Thyroid gland (tissue), 4 donors: Measurements from ENCODE around the gene CPNE4. TPM values are rescaled to one million over a fixed set of nuclear protein-coding genes. Genes with fewer than 3 reads are reported as not detected.

Source experiments
- DNase-seq, 2 donors: peaks; one replicate each; pipeline ENCODE4 v3.0.0-alpha.2; 2019
- H3K27ac ChIP-seq, 3 donors: fragments of 200-600 bp; sonication (generic); 1 replicate in 2 of 3; 2 replicates in 1 of 3; pipeline ENCODE4 v1.5.1; 2016 to 2019; ENCODE audit warnings: mild to moderate bottlenecking in 1 of 3, moderate library complexity in 1 of 3
- H3K27me3 ChIP-seq: fragments of 200-600 bp; sonication (generic); one replicate; pipeline ENCODE4 v1.5.1; 2019
- H3K36me3 ChIP-seq, 2 donors: fragments of 200-600 bp; sonication (generic); one replicate each; pipeline ENCODE4 v1.5.1; 2016 to 2019
- H3K4me1 ChIP-seq, 2 donors: fragments of 200-600 bp; sonication (generic); one replicate each; pipeline ENCODE4 v1.5.1; 2017 to 2019
- H3K4me3 ChIP-seq, 3 donors: fragments of 200-600 bp; sonication (generic); replicated peaks in 1 of 3; 1 replicate in 2 of 3; 2 replicates in 1 of 3; pipeline ENCODE4 v1.5.1; 2016; ENCODE audit warnings: mild to moderate bottlenecking in 1 of 3
- H3K9me3 ChIP-seq: fragments of 200-600 bp; sonication (generic); one replicate; pipeline ENCODE4 v1.5.1; 2017
- CTCF ChIP-seq, 6 experiments: fragments of 200-600 bp in 3 of 6; fragments of 450-650 bp in 3 of 6; sonication (generic) in 3 of 6; IDR thresholded peaks; one replicate each; pipeline ENCODE4 v1.5.1; 2016 to 2019; ENCODE audit warnings: antibody characterized with exemption in 6 of 6, mild to moderate bottlenecking in 2 of 6, inconsistent platforms in 1 of 6, moderate library complexity in 1 of 6
- POLR2A ChIP-seq, 2 donors: fragments of 450-650 bp; IDR thresholded peaks; one replicate each; pipeline ENCODE4 v1.6.1; 2017; ENCODE audit warnings: antibody characterized with exemption in 2 of 2, mild to moderate bottlenecking in 2 of 2, moderate library complexity in 1 of 2
- WGBS, 2 donors: methylation state at CpG; one replicate each; pipeline ENCODE4 v1.1.5; 2017; 5-methylcytosine and 5-hydroxymethylcytosine counted together
- intact Hi-C: fragments of 100-400 bp; cut with DNase I; formaldehyde crosslinking; loops from one replicate; pipeline ENCODE4 v1.15.1; 2023
- total RNA-seq, 4 donors: library from RNA; depleted of rRNA; stranded (reverse); fragments of >200 nt; gene quantifications; one replicate each; pipeline ENCODE4 v1.2.3, GENCODE V29; 2016

Gene CPNE4
- total RNA-seq, 4 donors from 2014 or later: not detected

- Histone ChIP-seq H3K27me3 (no peaks in the 10 kb centered on the region), H3K36me3 (no peaks in the 10 kb centered on the region), H3K9me3 (no peaks in the 10 kb centered on the region), H3K27ac (no peak overlapping the region), H3K4me3 (no peak overlapping the region), H3K4me1 (no peaks in the 10 kb centered on the region)
- no peak for TF ChIP-seq POLR2A (IDR thresholded peaks at IDR 0.05)
- TF ChIP-seq CTCF (IDR thresholded peaks at IDR 0.05): no peak
- 63 to 64% methylated on average over 2 of the region's 2 CpGs for WGBS, 2 donors
- no peak for DNase-seq
- intact Hi-C loops: no loop called here
Observed at GRCh38 chr3:131928593-131928992, 106.2 kb downstream of the CPNE4 start.

GRCh38 chr3:131925571-131925970 is 109.2 kb downstream of the CPNE4 start:
- H3K36me3 ChIP-seq: no peaks in the 10 kb centered on the region
- WGBS, 2 donors: 82 to 84% methylated on average over 1 of the region's 1 CpG
- no peak for DNase-seq
- TF ChIP-seq POLR2A (IDR thresholded peaks at IDR 0.05) (no peak), CTCF (IDR thresholded peaks at IDR 0.05) (no peak)
- no peaks in the 10 kb centered on the region for H3K9me3 ChIP-seq
- H3K27ac ChIP-seq: no peak overlapping the region
- H3K4me1 ChIP-seq: no peaks in the 10 kb centered on the region
- no peak overlapping the region for H3K4me3 ChIP-seq
- no peaks in the 10 kb centered on the region for H3K27me3 ChIP-seq
- intact Hi-C loops: no loop called here

GRCh38 chr3:131922356-131922755 is 112.5 kb downstream of the CPNE4 start:
- Histone ChIP-seq H3K36me3 (no peaks in the 10 kb centered on the region), H3K27ac (no peak overlapping the region), H3K4me1 (no peaks in the 10 kb centered on the region), H3K4me3 (no peak overlapping the region), H3K27me3 (no peaks in the 10 kb centered on the region), H3K9me3 (no peaks in the 10 kb centered on the region)
- no peak for TF ChIP-seq POLR2A (IDR thresholded peaks at IDR 0.05)
- no peak for TF ChIP-seq CTCF (IDR thresholded peaks at IDR 0.05)
- DNase-seq: no peak
- intact Hi-C loops: no loop called here
- WGBS, 2 donors: 92 to 97% methylated on average over 1 of the region's 1 CpG

- Histone ChIP-seq H3K4me3 (no peak overlapping the region), H3K27ac (no peak overlapping the region), H3K4me1 (no peaks in the 10 kb centered on the region), H3K27me3 (no peaks in the 10 kb centered on the region), H3K36me3 (no peaks in the 10 kb centered on the region), H3K9me3 (no peaks in the 10 kb centered on the region)
- 89% methylated on average over 3 of the region's 3 CpGs for WGBS, 2 donors
- TF ChIP-seq CTCF (IDR thresholded peaks at IDR 0.05) (no peak), POLR2A (IDR thresholded peaks at IDR 0.05) (no peak)
- DNase-seq: no peak
- intact Hi-C loops: no loop called here
Observed at GRCh38 chr3:131917006-131917405, 117.8 kb downstream of the CPNE4 start.

GRCh38 chr3:131914090-131914691 is 120.6 kb downstream of the CPNE4 start:
- Histone ChIP-seq H3K4me3 (no peak overlapping the region), H3K27ac (no peak overlapping the region), H3K27me3 (no peaks in the 10 kb centered on the region), H3K9me3 (no peaks in the 10 kb centered on the region), H3K36me3 (no peaks in the 10 kb centered on the region), H3K4me1 (no peaks in the 10 kb centered on the region)
- WGBS, 2 donors: 72 to 78% methylated on average over 1 of the region's 1 CpG
- intact Hi-C loops: no loop called here
- TF ChIP-seq POLR2A (IDR thresholded peaks at IDR 0.05): no peak
- TF ChIP-seq CTCF (IDR thresholded peaks at IDR 0.05): no peak
- no peak for DNase-seq
